ENCODE results near the gene SLC15A3. TPM values are rescaled to one million over a fixed set of nuclear protein-coding genes. Genes with fewer than 3 reads are reported as not detected.

The SLC15A3 gene
- total RNA-seq, 1 experiment from 2014 or later: 0.43 TPM

DNA sequence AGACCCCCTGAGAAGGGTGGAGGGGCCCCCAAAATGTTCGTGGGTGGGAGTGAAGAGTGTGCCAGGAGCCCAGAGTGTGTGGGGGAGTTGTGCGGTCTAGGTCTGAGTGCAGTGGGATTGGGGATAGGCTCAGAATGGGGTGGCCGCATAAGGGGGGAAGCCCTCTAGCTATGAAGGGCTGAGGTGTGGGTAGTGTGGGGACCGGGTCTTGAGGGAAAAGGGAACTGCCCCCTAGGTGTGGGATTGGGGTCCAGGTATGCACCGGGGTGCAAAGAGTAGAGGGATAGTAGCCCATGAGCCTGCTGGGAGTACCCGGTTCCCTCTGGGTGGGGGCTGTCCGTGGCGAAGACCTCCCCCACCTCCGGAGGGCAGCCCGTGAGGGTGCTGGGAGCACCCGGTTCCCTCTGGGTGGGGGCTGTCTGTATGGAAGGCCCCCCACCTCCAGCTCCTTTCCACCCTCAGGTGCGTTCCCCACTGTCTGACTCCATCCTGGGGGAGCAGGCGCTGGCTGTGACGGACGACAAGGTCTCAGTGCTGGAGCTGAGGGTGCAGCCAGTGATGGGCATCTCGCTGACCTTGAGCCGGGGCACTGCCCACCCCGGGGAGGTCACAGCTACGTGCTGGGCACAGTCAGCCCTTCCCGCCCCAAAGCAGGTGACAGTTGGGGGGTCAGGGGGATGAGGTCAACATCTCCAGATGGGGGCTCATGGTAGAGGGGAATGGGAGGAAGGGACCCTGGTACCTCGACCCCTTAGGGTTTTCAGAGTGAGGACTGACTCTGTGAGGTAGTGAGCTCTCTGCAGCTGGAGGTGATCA, 17.0 kb downstream of the SLC15A3 start:
- H3K27me3 Mint-ChIP-seq (ENCODE audit: insufficient read depth, unreplicated experiment): no peaks in the 10 kb centered on the region
- no peaks in the 10 kb centered on the region for H3K27me3 ChIP-seq (replicated peaks; ENCODE audit: control insufficient read depth, insufficient read depth, low read length)
- TF ChIP-seq, protein P1, sequence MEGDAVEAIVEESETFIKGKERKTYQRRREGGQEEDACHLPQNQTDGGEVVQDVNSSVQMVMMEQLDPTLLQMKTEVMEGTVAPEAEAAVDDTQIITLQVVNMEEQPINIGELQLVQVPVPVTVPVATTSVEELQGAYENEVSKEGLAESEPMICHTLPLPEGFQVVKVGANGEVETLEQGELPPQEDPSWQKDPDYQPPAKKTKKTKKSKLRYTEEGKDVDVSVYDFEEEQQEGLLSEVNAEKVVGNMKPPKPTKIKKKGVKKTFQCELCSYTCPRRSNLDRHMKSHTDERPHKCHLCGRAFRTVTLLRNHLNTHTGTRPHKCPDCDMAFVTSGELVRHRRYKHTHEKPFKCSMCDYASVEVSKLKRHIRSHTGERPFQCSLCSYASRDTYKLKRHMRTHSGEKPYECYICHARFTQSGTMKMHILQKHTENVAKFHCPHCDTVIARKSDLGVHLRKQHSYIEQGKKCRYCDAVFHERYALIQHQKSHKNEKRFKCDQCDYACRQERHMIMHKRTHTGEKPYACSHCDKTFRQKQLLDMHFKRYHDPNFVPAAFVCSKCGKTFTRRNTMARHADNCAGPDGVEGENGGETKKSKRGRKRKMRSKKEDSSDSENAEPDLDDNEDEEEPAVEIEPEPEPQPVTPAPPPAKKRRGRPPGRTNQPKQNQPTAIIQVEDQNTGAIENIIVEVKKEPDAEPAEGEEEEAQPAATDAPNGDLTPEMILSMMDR (IDR thresholded peaks at IDR 0.05; ENCODE audit: insufficient read depth in 1 of 2, low read depth in 1 of 2, low read length in 1 of 2, severe bottlenecking in 1 of 2, unreplicated experiment in 1 of 2): no peak
- DNase-seq: no peak
- H3K9me3 Mint-ChIP-seq (ENCODE audit: unreplicated experiment): no peaks in the 10 kb centered on the region
- POLR2A ChIA-PET: no interaction called here
- no peak overlapping the region for H3K4me3 ChIP-seq (ENCODE audit: low read depth, low read length)
- H3K4me1 Mint-ChIP-seq (ENCODE audit: low read depth, unreplicated experiment): peaks cover 9% of the 10 kb centered on the region
- BruUV-seq (replicated peaks): no TSS peak
- H3K4me1 ChIP-seq: no peaks in the 10 kb centered on the region; the same call in 1 of the 2 replicates
- intact Hi-C loops (cut with micrococcal nuclease; ENCODE audit: unreplicated experiment): no loop called here
- H3K9me3 ChIP-seq: no peaks in the 10 kb centered on the region
- no peak overlapping the region for H3K27ac Mint-ChIP-seq (ENCODE audit: unreplicated experiment)
- H3K36me3 Mint-ChIP-seq (ENCODE audit: insufficient read depth, unreplicated experiment): peaks cover 22% of the 10 kb centered on the region
- no peak overlapping the region for H3K4me3 Mint-ChIP-seq (ENCODE audit: unreplicated experiment)
- H3K36me3 ChIP-seq (ENCODE audit: control insufficient read depth, insufficient read depth, low read length): peaks cover 3% of the 10 kb centered on the region
- CTCF ChIA-PET: no interaction called here

DNA sequence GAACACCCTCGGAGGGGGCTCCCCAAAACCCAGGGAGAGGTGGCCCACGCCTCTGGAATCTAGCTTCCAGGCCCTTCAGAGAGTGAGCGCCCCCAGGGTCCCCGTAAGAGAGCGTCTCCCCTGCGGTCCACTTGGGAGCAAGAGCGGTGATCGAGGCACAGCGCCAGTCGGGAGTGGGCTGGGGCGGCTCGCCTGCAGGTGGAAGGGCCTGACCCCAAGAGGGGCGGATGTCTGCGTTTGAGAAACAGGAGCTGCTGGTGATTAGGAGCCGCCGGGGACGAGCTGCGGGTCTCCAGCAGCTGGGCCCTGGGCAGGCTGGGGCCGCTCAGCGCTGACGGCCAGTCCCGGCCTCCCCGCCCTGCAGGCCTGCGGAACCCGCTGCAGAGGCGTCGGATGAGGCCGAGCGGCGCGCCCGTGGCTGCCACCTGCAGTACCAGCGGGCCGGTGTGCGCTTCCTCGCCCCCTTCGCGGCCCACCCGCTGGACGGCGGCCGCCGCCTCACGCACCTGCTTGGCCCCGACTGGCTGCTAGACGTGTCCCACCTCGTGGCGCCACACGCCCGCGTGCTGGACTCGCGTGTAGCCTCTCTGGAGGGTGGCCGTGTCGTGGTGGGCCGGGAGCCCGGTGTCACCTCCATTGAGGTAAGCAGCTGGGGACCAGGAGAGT, 17.7 kb downstream of the SLC15A3 start:
- Histone ChIP-seq H3K27me3 (replicated peaks; ENCODE audit: control insufficient read depth, insufficient read depth, low read length) (no peaks in the 10 kb centered on the region), H3K4me1 (no peaks in the 10 kb centered on the region; the same call in 1 of the 2 replicates), H3K36me3 (ENCODE audit: control insufficient read depth, insufficient read depth, low read length) (peaks cover 3% of the 10 kb centered on the region), H3K4me3 (ENCODE audit: low read depth, low read length) (no peak overlapping the region), H3K9me3 (no peaks in the 10 kb centered on the region)
- ChIA-PET CTCF (no interaction called here), POLR2A (no interaction called here)
- no peaks in the 10 kb centered on the region for H3K9me3 Mint-ChIP-seq (ENCODE audit: unreplicated experiment)
- H3K27ac Mint-ChIP-seq (ENCODE audit: unreplicated experiment): no peak overlapping the region
- peaks cover 24% of the 10 kb centered on the region for H3K36me3 Mint-ChIP-seq (ENCODE audit: insufficient read depth, unreplicated experiment)
- BruUV-seq (replicated peaks): no TSS peak
- H3K27me3 Mint-ChIP-seq (ENCODE audit: insufficient read depth, unreplicated experiment): no peaks in the 10 kb centered on the region
- H3K4me1 Mint-ChIP-seq (ENCODE audit: low read depth, unreplicated experiment): peaks cover 2% of the 10 kb centered on the region
- intact Hi-C loops (cut with micrococcal nuclease; ENCODE audit: unreplicated experiment): no loop called here
- no peak for DNase-seq
- H3K4me3 Mint-ChIP-seq (ENCODE audit: unreplicated experiment): no peak overlapping the region
- TF ChIP-seq, protein P1 (IDR thresholded peaks at IDR 0.05; ENCODE audit: insufficient read depth in 1 of 2, low read depth in 1 of 2, low read length in 1 of 2, severe bottlenecking in 1 of 2, unreplicated experiment in 1 of 2): no peak

DNA sequence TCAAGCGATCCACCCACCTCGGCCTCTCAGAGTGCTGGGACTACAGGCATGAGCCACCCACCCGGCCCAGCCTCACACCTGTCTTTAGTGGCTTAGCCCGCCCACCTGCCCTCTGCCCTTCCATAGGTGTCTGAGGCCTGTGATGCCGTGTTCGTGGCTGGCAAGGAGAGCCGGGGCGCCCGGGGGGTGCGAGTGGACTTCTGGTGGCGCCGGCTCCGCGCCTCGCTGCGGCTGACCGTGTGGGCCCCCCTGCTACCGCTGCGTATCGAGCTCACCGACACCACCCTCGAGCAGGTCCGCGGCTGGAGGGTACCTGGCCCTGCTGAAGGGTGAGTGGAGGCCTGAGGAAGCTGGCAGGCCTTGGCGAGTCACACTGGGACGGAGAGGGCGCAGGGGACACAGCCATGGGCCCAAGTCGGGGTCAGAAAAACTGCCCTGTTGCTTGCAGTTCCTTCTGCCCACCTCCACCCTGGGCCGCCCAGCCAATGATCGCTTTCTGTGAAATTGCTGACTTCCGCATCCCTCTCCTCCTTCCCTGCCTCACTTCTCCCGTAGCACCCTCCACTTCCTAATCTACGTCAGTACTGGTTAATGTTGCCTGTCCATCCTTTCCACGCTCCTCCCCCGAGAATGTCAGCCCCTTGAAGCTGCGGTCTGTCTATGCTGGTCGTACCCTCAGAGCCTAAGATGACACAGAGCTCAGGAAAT, 18.4 kb downstream of the SLC15A3 start:
- H3K27me3 Mint-ChIP-seq (ENCODE audit: insufficient read depth, unreplicated experiment): no peaks in the 10 kb centered on the region
- Histone ChIP-seq H3K4me3 (ENCODE audit: low read depth, low read length) (no peak overlapping the region), H3K4me1 (no peaks in the 10 kb centered on the region), H3K9me3 (no peaks in the 10 kb centered on the region), H3K27me3 (replicated peaks; ENCODE audit: control insufficient read depth, insufficient read depth, low read length) (no peaks in the 10 kb centered on the region), H3K36me3 (ENCODE audit: control insufficient read depth, insufficient read depth, low read length) (peaks cover 3% of the 10 kb centered on the region)
- no peak for DNase-seq
- TF ChIP-seq, protein P1 (IDR thresholded peaks at IDR 0.05; ENCODE audit: insufficient read depth in 1 of 2, low read depth in 1 of 2, low read length in 1 of 2, severe bottlenecking in 1 of 2, unreplicated experiment in 1 of 2): no peak
- H3K4me1 Mint-ChIP-seq (ENCODE audit: low read depth, unreplicated experiment): no peaks in the 10 kb centered on the region
- H3K9me3 Mint-ChIP-seq (ENCODE audit: unreplicated experiment): no peaks in the 10 kb centered on the region
- POLR2A ChIA-PET: interaction anchor here (1.0 kb wide), 1 partner anchor 20 kb away, joined by 3 read pairs; the partner anchor contains the start of gene TMEM109
- no TSS peak for BruUV-seq (replicated peaks)
- intact Hi-C loops (cut with micrococcal nuclease; ENCODE audit: unreplicated experiment): no loop called here
- H3K27ac Mint-ChIP-seq (ENCODE audit: unreplicated experiment): no peak overlapping the region
- CTCF ChIA-PET: no interaction called here
- H3K4me3 Mint-ChIP-seq (ENCODE audit: unreplicated experiment): no peak overlapping the region
- H3K36me3 Mint-ChIP-seq (ENCODE audit: insufficient read depth, unreplicated experiment): peaks cover 24% of the 10 kb centered on the region

All from Caco-2 (cell line).